ENCODE measurements around the gene RNF220.
"Not testable (repeated sequence)": the region's sequence is repeated elsewhere in the genome, so short reads cannot be mapped to it uniquely, and the experiment has no call there.

RNF220 gene

DNA sequence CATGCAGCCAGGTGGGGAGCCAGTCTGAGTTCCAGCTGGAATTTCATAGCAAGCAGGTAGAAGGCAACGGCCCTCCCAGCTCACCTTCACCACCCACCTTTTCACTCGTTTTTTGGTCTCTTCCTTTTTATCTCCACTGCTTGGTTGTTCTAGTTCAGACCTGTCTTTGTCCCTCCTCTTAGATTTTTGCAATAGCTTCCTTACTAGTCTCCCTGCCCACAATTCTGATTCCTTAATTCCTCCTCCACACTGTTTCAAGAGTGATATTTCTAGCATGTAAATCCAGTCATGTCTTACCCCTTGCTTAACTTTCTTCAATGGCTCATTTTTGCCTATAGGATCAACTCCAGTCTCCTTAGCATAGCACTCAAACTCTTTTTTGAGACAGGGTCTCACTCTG, 149.7 kb downstream of the RNF220 start:
- no peak for DNase-seq

DNA sequence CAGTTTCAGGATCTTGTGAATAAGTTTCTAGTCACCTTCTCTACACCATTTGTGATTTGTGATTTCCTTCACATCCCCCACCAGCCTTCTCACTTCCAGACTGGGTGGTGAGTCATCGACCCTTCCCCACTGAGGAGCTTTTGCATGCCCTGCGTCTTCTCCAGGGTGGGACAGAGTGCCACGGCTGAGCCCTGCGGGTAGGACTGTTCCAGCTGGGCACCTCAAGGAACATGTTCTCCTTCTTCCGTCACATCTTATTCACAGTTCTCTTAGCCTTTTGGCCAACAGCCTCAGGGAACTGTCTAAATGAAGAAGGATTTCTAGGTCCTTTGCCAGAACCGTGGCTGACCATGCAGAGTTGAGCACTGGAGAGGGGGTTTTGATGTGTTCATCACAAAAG, 152.7 kb downstream of the RNF220 start:
- DNase-seq, result no peak

DNA sequence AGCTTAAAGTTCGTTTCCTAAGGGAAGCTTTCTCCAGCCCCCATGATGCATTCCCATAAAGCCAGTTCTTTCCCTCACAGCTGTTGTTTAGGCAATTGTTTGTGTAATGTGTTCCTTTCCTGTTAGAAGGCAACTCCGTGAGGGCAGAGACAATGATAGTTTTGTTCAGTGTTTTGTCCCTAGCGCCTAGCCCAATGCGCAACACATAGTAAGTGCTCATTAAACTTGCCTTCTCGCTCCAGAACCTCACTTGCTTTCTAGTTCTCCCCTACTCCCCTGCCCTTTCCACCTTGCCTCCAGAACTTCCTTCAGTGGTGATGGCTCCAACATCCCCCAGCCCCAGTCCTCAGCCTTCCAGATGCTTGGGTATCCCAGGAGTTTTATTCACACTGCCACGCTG, 153.8 kb downstream of the RNF220 start:
- DNase-seq, result no peak

DNA sequence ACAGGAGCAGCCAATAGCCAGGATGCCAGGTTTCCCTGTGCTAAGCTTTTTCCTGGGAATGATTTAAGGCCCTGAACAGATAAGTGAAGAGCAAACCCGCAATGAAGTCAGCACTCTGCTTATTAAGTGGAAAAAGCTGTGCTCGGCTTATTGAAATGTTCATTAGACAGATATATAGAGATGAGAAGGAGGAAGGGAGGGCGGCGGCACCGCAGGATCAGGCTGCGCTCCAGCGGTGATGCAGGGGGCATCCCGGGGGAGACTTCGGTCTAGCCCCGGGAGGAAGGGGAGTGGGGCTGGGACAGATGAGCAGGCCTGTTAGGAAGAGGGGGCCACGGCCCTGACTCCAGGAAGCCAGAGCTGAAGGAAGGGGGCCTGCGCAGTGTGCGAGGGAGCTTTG, 154.3 kb downstream of the RNF220 start:
- DNase-seq, result no peak

DNA sequence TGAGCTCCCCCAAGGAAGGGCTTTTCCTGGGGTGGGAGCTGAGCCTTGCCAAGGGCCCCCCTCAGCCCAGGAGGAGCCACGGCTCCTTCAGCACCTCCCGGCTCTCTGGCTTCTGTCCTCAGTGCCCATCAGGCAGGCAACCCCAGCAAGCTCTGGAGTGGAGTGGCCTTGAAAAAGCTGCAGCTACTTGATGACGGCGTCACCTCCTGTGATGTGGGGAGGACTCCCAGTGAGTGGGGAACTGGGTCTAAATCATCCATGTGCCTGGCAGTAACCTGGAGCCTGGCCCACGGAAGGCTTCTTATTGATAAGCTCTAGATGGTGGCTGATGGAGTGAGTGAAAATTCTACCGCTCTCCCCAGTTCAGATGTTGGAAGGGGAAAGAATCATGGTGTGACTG, 154.9 kb downstream of the RNF220 start:
- DNase-seq, result no peak

DNA sequence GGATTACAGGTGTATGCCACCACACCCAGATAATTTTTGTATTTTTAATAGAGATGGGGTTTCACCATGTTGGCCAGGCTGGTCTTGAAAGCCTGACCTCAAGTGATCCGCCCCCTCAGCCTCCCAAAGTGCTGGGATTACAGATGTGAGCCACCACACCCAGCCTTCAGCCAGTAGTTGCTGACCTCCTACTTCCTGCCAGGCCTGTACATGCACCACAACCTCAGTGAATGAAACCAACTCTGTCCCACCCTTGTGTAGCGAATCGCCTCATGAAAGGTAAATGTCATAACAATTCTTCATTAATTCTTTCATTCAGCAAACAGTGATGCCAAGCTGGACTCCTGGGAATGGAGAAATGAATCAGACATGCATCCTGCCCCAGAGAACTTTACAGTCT, 155.6 kb downstream of the RNF220 start:
- not testable (repeated sequence) for DNase-seq

DNA sequence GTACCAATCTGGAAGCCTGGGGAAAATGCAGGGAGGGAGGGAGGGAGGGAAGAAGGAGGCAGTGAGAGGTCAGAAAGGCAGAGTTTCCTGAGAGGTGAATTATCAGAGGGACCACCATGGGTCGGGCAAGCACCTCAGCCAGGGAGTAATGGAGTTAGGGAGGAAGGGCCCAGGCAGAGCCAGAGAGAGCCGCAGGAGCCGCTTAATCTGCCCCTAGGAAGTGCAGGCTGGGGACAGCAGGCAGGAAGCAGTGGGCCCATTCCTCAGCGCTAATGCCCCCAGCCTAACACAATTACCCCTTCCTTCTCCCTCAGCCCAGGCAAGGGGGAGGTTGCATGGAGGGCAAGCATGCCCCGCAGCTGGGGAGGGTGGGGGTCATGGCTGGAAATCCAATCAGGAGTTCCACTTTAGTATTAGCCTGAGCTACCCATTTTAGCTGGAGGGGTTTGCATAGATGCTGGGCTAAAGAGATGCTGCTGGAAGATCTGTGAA, 160.2 kb downstream of the RNF220 start:
- no peak for DNase-seq

DNA sequence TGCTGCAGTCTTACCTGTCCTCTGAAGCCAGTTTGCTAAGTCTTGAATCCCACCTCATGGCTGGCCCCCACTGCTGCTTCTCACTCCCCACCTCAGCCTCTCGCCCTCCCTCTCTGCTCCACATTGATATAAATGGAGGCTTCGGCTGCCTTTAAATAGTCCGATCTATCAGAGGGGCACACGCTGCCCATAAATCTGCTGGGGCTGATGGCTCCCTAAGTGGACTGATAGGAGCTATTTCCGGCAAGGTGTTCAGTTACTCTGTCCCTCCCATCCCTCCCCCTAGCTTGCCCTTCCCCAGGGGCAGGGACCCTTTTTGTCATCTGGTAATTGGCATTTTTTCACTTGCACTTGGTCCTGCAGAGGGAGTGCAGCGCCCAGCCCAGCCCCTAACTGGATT, 160.8 kb downstream of the RNF220 start:
- DNase-seq, result no peak

DNA sequence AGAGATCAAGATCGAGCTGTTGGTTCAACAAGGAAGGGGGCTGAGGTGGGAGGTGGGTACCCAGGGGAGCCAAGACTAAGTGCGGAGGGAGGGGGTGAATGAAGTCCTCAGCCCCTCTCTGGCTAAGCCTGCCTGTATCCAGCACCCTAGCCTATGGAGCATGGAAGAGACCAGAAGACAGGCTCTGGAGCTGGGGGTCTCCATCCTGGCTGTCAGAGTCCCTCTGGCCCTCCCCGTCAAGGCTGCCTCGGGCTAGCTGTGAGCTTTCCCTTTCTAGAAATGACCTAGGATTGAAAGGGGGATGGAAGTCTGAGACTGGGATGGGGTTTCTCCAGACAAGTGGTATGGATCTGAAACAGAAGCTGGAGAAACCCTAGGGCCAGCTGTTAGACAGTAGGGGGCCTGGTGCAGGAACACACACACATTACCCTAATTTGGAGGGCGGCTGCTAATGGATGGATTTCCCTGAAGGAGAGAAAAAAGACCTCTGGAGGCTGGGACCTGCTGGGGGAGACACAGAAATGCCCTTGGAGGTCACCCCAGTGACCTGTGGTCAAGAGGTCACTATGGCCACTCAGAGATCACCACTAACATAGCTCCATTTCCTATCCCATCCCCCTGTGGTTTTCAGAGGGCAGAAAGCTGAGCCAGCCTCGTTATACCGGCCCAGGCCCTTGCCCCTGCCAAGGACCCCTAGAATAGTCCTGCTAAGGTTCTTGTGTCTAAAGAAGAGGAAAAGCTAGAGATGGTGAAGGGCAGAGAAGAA, 161.4 kb downstream of the RNF220 start:
- DNase-seq, result no peak

DNA sequence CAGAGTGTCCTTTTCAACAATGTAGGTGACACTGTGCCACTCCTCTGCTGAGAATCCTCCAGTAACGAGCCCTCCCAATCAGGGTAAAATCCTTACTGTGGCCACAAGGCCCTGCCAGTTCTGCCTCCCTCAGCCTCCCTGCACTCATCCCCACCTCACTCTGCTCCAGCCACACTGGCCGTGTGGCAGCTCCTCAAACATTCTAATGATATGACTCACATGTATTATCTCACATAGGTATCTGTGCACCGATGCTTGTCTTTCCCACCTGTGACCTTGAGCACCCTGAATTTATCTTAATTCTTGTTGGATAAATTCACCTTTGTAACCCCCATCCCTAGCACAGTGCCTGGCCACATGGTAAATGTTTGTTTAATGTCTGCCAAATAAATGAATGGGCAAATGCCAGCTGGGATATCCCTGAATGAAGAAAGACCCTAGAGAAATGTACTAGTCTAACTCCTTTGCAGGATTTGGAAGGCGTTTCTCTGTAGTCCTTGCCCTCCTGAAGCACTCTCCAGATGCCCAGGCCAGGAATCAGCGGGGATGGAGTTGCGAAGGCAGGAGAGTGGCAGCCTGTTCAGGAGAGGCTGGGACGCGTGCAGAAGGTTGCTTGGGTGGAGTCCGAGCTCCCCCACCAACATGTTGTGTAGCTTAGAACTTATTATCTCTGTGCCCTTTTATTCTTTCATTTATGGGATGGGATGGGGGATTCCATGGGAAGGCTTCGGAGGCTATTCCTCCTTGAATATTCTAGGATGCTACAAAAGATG, 163.3 kb downstream of the RNF220 start:
- no peak for DNase-seq

DNA sequence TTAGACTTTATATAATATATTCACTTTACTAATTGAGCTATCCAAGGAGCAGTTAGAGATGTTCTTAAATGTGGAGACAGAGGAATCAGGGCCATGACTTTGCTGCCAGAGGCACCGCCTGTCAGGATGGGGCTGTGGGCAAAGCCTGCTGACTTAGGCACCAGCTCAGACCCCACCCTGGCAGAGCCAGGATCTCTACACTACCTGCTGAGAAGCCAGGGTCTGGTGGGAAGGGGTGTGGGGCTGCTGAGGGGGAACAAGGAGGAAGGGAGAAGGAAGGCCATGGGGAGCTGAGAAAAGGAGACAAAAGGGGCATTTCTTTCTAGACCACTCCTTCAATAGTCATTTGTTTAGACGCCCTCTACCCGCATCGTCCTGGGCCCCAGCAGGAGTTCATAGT, 164.4 kb downstream of the RNF220 start:
- no peak for DNase-seq

DNA sequence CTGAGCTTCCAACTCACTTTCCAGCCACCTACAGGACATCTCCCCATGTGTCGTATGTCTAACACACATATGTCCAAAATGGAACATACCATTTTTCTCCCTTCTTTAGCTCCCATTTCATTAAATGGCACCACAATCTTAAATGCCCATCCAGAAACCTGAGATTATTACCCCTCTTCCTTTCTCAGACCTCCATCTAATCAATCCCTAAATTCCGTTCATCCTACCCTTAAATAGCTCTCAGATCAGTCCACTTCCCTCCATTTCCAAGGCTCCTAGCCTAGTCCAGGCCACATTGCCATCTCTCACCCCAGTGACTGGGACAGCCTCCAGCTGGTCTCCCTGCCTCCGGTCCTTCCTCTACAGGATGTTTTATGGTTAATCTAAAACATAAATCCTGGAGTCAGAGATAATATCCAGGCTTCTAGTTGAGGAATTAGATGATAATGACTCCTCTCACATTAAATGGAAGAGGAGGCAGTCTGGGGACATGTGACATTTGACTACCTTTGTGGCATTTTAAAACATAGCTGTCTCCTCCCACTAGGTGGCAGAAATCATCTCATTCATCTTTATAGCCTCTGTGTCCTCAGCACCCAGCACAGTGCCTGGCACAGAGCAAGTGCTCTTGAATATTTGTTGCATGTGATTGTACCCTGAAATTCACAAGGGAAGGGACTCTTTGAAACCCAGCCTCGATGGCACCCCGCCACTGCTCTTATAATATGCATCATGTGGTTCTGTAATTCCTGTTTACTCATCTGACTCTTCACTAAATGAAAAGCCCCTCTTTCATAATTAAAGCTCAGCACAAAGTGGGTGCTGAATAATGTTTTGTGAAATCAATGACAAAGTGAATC, 166.9 kb downstream of the RNF220 start:
- DNase-seq, result no peak

DNA sequence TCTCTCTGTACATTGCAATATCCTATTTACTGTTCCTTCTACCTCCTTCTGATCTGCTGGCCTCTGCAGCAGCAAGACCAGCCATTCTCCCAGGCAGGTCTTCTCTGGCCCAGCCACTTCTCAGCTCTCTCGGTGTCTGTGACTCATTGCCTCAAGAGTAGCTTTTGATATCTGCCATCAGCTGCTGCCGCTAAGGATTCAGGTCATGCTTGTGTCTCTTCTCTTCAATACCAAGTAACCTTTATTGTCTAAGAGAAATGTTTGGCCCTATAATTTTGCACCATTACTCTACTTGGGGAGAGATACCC, 167.5 kb downstream of the RNF220 start:
- no peak for DNase-seq

DNA sequence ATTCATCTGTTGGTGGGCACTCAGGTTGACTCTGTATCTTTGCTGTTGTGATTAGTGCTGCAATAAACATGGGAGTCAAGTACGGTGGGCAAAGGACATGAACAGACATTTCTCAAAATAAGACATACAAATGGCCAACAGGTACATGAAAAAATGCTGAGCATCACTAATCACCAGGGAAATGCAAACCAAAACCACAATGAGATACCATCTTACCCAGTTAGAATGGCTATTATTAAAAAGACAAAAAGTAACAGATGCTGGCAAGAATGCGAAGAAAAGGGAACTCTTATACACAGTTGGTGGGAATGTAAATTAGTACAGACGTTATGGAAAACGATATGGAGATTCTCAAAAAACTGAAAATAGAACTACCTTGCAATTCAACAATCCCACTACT, 170.3 kb downstream of the RNF220 start:
- DNase-seq, result no peak

DNA sequence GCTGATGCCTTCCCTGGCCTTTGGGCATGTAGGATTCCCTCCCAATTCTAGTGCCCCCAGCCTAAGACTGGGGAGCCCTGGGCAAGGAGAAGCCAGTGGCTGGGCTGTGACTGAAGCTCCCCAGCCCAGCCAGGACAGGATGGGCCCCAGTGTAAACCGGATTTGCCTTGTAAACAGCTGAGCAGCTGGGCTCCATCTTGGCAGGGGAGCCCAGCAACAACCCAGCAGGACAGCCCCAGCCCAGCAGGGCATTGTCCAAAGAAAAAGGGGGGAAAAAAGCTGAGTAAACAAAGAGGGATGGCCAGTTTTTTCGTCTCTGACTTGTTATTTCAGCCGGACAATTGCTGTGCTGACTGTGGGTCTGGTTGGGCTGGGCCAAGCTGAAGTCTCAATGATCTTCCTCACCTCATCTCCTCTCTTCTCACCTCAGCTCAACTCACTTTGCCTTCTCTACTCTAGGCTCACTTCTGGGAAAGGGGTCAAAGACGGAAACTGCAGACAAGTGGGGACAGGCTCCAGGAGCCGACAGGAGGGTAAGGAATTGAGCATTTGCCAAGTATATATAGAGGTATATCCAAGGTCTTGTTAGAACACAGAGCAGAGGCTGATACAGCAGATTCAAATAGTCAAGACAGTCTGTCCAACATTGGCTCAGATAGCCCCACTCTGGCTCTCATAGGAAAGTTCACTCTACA, 171.5 kb downstream of the RNF220 start:
- no peak for DNase-seq

DNA sequence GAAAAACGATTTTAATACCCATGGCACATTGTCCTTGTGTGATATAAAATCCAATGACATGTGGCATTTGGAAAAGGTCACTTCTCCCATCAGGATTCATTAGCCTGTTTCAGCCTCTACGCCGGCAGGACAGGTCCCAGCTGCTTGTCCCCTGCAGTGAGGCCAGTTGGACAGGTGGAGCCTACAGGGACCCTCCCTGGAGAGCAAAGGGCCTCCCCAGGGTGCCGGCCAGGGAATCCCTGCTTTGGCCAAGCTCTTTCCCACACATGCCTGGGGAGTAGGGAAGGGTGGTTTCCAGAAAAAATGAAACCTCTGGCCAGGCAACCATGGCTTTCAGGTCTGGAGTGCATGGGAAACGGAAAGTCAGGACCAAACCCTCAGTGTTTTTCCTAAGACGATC, 176.2 kb downstream of the RNF220 start:
- DNase-seq, result no peak

DNA sequence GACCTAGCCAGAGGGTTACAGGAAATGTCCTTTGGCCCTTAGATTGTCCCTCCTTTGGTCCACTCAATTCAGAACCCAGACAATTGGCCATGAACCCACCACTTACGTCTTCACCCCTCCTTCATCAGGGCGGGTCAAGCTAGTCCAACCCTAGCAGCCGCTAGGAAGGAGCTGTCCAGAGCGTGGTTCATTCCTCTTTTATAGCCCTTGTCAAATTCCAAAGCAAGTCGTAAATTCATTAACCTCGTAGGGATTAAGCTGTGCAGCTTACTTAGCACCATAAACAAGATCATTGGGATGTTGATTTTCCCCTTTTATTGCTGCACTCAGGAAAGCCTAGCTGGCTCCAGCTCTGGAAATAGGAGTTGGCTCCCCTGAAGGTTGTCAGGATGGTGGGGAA, 179.1 kb downstream of the RNF220 start:
- no peak for DNase-seq

DNA sequence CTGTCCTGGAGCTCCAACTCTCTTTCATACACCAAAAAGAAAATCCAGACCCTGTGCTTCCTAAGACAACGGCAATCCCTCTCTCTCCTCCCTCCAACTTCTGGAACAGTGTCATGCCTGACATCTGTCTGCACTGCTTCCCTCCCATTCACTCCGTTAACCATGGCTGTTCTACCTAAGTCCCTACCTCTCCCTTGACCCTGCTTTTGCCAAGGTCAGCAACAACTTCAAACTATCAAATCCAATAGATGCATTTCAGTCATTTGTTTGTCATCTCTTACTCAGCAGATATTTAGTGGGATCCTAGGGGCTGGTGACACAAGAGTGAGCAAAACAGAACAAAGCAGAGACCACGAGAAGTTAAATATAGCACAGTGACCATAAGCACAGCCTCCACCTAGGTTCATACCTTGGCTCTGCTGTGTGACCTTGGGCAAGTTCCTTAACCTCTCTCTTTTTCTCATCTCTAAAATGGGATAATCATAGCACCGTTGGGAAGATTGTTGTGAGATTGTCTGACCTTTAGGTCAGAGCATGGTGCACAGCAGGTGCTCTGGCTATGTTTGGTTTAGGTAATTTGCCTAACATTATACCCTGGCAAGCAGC, 180.4 kb downstream of the RNF220 start:
- no peak for DNase-seq

DNA sequence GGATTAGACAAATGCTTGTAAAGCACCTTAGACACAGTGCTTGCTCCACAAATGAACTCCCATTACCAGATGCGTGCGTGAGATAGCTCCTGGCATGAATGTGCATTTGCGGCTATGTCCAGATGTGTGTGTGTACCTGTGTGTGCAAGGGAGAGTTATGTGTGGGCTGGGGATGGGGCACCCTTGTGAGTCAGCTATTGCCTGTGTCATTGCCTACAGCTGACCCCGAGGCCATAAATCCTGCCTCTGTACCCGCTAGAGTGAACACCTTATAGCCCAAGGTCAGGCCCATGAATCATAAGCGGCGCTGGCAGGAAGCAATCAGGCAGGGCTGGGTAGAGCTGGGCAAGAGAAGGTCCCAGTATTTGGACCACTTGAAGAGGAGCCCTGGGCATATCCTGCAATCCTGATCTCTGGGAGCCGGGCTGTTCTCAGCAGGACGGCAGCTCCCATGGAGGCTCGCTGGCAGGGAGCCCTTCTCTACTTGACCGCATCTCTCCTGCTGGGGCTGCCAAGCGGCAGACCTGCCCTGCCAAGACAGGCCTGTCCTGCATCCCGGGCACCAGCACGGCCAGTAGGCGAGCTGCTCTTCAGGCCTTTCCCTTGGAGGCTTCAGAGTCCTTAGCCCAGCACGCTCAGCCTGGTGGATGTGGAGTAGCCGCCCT, 182.9 kb downstream of the RNF220 start:
- DNase-seq, result no peak

DNA sequence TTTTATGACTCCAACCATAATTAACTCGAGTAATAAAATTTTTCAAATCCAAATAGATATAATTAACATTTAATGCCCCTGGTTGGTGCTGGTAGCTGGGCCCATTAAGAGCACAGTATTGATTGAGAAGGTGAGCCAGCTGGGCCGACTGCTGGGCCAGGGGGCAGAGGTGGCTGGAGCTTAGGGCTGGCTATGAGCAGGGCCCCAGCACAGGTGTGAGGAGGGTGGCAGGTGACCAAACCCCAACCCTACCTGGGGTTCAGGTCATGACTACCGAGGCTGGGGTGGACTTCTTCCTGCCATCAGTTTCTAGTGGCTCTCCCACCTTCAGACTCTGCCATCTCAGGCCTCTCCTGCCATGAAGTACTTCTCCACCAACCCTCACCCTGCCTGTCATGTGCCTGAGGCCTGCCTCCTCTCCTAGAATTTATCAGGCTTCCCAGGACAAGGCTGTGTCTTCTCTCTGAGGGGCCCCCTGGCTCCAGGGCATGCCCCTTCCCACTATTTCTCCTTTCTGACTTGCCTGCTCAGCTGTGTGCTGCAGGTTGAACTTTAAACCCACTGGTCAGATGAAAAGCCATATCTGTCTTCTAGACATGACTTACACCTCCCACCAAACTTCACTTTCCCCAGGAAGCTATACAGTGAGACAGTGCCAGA, 183.6 kb downstream of the RNF220 start:
- no peak for DNase-seq

DNA sequence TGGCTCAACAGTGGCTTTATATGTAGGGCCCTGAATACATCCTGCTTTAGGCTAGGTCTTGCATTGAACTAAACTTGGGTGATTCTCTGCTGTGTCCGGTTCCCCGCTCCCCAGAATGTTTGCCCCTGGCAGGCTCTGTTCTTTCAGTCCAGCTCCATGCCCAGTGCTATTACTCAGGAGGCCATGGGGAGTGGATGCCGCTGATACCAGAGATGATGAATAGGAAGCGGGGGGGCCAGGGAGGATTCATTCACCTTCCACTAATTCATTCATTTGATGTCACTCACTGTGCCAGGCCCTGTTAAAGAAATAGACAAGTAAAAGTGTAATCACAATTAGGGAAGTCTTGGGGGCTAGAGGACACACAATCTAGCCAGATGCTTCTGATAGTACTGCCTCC, 185.4 kb downstream of the RNF220 start:
- DNase-seq, result no peak

Measured in activated CD4-positive, alpha-beta T cell treated with anti-CD3 and anti-CD28 coated beads, Interleukin-2, amount 50 U/mL, for 4 hours (primary cell).